Measurements from ENCODE around the gene COG3.

DNA sequence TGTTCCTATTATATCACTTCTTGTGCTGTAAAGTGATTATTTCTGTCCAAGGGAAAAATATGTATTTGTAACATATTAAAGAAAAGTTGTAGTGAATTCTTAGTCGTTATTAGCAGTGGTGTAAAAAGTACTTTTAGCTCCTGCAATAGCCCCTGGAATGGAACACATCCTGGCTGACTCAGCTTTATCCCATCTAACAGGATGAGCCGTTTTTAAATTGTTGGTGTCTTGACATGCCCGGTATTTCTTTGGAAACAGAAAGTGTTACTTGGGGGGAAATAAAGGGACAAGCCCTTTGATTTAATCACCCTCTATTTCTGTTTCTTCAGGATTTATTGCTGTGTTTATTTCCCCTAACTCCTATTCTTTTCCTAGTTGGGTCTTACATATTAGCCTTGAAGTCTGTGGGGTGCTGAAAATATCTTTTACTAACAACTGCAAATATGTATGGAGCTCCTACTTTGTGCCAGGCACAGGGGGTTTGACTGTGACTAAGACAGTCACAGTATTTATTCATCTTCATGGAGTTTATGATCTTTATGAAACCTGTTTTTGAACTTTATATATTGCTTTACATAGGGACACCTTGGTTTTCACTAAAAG lies 17.9 kb downstream of the COG3 start:
- TF ChIP-seq, protein P1, sequence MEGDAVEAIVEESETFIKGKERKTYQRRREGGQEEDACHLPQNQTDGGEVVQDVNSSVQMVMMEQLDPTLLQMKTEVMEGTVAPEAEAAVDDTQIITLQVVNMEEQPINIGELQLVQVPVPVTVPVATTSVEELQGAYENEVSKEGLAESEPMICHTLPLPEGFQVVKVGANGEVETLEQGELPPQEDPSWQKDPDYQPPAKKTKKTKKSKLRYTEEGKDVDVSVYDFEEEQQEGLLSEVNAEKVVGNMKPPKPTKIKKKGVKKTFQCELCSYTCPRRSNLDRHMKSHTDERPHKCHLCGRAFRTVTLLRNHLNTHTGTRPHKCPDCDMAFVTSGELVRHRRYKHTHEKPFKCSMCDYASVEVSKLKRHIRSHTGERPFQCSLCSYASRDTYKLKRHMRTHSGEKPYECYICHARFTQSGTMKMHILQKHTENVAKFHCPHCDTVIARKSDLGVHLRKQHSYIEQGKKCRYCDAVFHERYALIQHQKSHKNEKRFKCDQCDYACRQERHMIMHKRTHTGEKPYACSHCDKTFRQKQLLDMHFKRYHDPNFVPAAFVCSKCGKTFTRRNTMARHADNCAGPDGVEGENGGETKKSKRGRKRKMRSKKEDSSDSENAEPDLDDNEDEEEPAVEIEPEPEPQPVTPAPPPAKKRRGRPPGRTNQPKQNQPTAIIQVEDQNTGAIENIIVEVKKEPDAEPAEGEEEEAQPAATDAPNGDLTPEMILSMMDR (IDR thresholded peaks at IDR 0.05) = no peak
- no peak for TF ChIP-seq POLR2A (IDR thresholded peaks at IDR 0.05)
